Mesendoderm (in vitro differentiated cells): Measurements from ENCODE around the gene NFILZ.
"Not testable (repeated sequence)": the region's sequence is repeated elsewhere in the genome, so short reads cannot be mapped to it uniquely, and the experiment has no call there.

ENCODE experiments used
- DNase-seq: peaks from one replicate; pipeline ENCODE4 v3.0.0; 2013
- H2AK5ac ChIP-seq: 2 replicates; pipeline ENCODE4 v1.6.1; 2013; ENCODE audit warnings: low read length, inconsistent platforms
- H2BK120ac ChIP-seq: 2 replicates; pipeline ENCODE4 v1.6.1; 2013; ENCODE audit warnings: low read depth, mild to moderate bottlenecking, low read length, moderate library complexity, mixed read lengths
- H2BK15ac ChIP-seq: replicated peaks from 2 replicates; pipeline ENCODE4 v1.6.1; 2013; ENCODE audit warnings: low read depth, mild to moderate bottlenecking, moderate library complexity
- H2BK5ac ChIP-seq: 2 replicates; pipeline ENCODE4 v1.6.1; 2013; ENCODE audit warnings: low read length, inconsistent platforms
- H3K18ac ChIP-seq: 2 replicates; pipeline ENCODE4 v1.6.1; 2013; ENCODE audit warnings: mild to moderate bottlenecking, low read length, mixed read lengths
- H3K23ac ChIP-seq: one replicate; pipeline ENCODE4 v1.6.1; 2013; ENCODE audit warnings: low read length
- H3K27ac ChIP-seq: 2 replicates; pipeline ENCODE4 v1.5.1; 2013; ENCODE audit warnings: low read depth, mild to moderate bottlenecking, inconsistent platforms, low read length, moderate library complexity
- H3K27me3 ChIP-seq: 2 replicates; pipeline ENCODE4 v1.6.1; 2013; ENCODE audit warnings: low read length, control low read depth, mild to moderate bottlenecking, inconsistent platforms; ENCODE audit not compliant: insufficient read depth, poor library complexity
- H3K36me3 ChIP-seq: 2 replicates; pipeline ENCODE4 v1.6.1; 2013; ENCODE audit warnings: low read length, inconsistent platforms; ENCODE audit not compliant: control insufficient read depth, insufficient read depth
- H3K4ac ChIP-seq: one replicate; pipeline ENCODE4 v1.6.1; 2013; ENCODE audit warnings: low read depth, mild to moderate bottlenecking, low read length, moderate library complexity
- H3K4me1 ChIP-seq: 2 replicates; pipeline ENCODE4 v1.6.1; 2013; ENCODE audit warnings: low read depth, low read length, inconsistent platforms; ENCODE audit not compliant: control insufficient read depth
- H3K4me2 ChIP-seq: 2 replicates; pipeline ENCODE4 v1.6.1; 2013; ENCODE audit warnings: low read length
- H3K4me3 ChIP-seq: 2 replicates; pipeline ENCODE4 v1.5.1; 2013; ENCODE audit warnings: mild to moderate bottlenecking, low read length
- H3K56ac ChIP-seq: one replicate; pipeline ENCODE4 v1.6.1; 2013; ENCODE audit warnings: low read length
- H3K79me1 ChIP-seq: 2 replicates; pipeline ENCODE4 v1.6.1; 2013; ENCODE audit warnings: low read length, inconsistent platforms
- H3K79me2 ChIP-seq: 2 replicates; pipeline ENCODE4 v1.6.1; 2013; ENCODE audit warnings: mild to moderate bottlenecking, low read length; ENCODE audit not compliant: control insufficient read depth, insufficient read depth
- H3K9ac ChIP-seq: 2 replicates; pipeline ENCODE4 v1.6.1; 2013; ENCODE audit warnings: low read length, inconsistent platforms
- H4K5ac ChIP-seq: one replicate; pipeline ENCODE4 v1.6.1; 2013; ENCODE audit warnings: low read length
- H4K8ac ChIP-seq: one replicate; pipeline ENCODE4 v1.6.1; 2013; ENCODE audit warnings: low read depth, mild to moderate bottlenecking, control low read depth, low read length, moderate library complexity
- whole genome bisulfite sequencing: extraction: QIAGEN DNeasy Blood & Tissue Kit; methylation state at CpG from one replicate; pipeline ENCODE4 v1.1.7; 2013; ENCODE audit warnings: low lambda C conversion rate, missing lambda C conversion rate; ENCODE audit not compliant: insufficient coverage; ENCODE audit errors: extremely low coverage; 5-methylcytosine and 5-hydroxymethylcytosine counted together

The NFILZ gene

DNA sequence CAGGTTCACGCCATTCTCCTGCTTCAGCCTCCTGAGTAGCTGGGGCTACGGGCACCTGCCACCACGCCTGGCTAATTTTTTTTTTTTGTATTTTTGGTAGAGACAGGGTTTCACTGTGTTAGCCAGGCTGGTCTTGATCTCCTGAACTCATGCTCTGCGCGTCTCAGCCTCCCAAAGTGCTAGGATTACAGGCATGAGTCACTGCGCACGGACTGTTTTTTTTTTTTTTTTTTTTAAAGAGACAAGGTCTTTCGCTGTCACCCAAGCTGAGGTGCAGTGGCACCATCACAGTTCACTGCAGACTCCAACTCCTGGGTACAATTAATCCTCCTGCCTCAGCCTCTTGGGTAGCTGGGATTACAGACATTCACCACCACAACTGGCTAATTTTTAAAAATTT, 11.7 kb upstream of the NFILZ start:
- Histone ChIP-seq H3K23ac (no peak overlapping the region), H4K5ac (no peak overlapping the region)
- no CpG with 5 or more reads among the region's 8 CpGs for whole genome bisulfite sequencing

DNA sequence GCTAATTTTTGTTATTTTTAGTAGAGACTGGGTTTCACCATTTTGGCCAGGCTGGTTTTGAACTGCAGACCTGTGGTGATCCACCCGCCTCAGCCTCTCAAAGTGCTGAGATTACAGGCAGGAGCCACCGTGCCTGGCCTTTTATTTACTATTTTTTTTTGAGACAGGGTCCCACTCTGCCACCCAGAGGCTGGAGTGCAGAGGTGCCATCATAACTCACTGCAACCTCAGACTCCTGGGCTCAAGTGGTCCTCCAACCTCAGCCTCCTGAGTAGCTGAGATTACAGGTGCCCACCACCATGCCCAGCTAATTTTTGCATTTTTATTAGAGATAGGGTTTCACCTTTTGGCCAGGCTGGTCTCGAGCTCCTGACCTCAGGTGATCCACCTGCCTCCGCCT, 7.5 kb upstream of the NFILZ start:
- not testable (repeated sequence) for H3K36me3 ChIP-seq, H3K4me2 ChIP-seq, H4K8ac ChIP-seq, H3K23ac ChIP-seq, H2BK120ac ChIP-seq, H3K79me1 ChIP-seq, H2AK5ac ChIP-seq, H3K4me1 ChIP-seq, H2BK15ac ChIP-seq, H3K4me3 ChIP-seq, H3K18ac ChIP-seq, H4K5ac ChIP-seq, H3K27ac ChIP-seq, H3K4ac ChIP-seq, H3K79me2 ChIP-seq, H3K27me3 ChIP-seq, H3K56ac ChIP-seq, H3K9ac ChIP-seq, H2BK5ac ChIP-seq
- peak; percentile 53 for DNase-seq
- no CpG with 5 or more reads among the region's 4 CpGs for WGBS

More for the DNA sequence above, 11.7 kb upstream of the NFILZ start:
- no peaks in the 10 kb centered on the region for H3K79me2 ChIP-seq
- H2BK120ac ChIP-seq, result no peak overlapping the region
- no peak overlapping the region for H3K4ac ChIP-seq
- no peaks in the 10 kb centered on the region for H3K79me1 ChIP-seq
- no peak for DNase-seq
- no peaks in the 10 kb centered on the region for H3K4me1 ChIP-seq
- H2BK5ac ChIP-seq, result no peak overlapping the region
- H3K27me3 ChIP-seq, result no peaks in the 10 kb centered on the region
- no peak overlapping the region for H3K4me2 ChIP-seq
- no peaks in the 10 kb centered on the region for H3K36me3 ChIP-seq
- H3K18ac ChIP-seq, result no peak overlapping the region
- no peak overlapping the region for H4K8ac ChIP-seq
- H3K56ac ChIP-seq, result no peak overlapping the region
- H2AK5ac ChIP-seq, result no peak overlapping the region
- no peak overlapping the region for H3K27ac ChIP-seq
- no peak overlapping the region for H3K4me3 ChIP-seq
- no peak overlapping the region for H2BK15ac ChIP-seq
- H3K9ac ChIP-seq, result no peak overlapping the region

DNA sequence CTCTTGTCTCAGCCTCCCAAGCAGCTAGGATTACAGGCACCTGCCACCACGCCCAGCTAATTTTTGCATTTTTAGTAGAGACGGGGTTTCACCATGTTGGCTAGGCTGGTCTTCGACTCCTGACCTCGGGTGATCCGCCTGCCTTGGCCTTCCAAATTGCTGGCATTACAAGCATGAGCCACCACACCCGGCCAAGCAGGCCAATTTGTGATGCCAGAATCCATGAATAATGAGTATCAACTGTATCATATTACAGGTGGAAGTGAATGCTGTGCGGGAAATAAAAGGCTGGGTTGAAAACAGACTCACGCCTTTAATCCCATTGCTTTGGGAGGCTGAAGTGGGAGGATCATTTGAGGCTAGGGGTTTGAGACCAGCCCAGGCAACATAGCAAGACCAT, 3.6 kb upstream of the NFILZ start:
- DNase-seq, result no peak
- WGBS, result no CpG with 5 or more reads among the region's 8 CpGs

DNA sequence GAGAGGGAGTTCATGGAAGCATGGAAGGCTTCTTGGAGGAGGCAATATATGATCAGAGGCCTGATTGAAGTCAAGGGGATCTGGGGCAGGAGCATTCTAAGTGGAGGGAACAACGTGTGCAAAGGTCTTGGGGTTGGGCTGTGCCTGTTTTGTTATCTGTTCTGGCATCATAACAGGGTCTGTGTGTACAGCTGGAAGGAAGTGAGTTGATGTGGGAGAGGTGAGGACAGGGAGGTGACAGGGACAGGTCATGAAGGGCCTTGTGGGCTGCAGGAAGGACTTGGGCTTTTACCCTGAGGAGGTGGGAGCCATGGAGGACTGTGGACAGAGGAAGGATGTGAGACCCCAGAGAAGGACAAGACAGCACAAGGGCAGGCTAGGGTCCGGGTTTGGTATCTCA, 1.2 kb upstream of the NFILZ start:
- Histone ChIP-seq H4K8ac (no peak overlapping the region), H2BK15ac (no peak overlapping the region), H3K23ac (no peak overlapping the region), H3K27me3 (no peaks in the 10 kb centered on the region), H2AK5ac (no peak overlapping the region), H3K9ac (no peak overlapping the region), H2BK5ac (no peak overlapping the region), H3K4me1 (no peaks in the 10 kb centered on the region), H3K4me3 (no peak overlapping the region), H3K18ac (no peak overlapping the region), H3K79me1 (no peaks in the 10 kb centered on the region), H3K36me3 (no peaks in the 10 kb centered on the region), H2BK120ac (no peak overlapping the region), H3K4ac (no peak overlapping the region), H3K56ac (no peak overlapping the region), H4K5ac (no peak overlapping the region), H3K79me2 (no peaks in the 10 kb centered on the region), H3K4me2 (no peak overlapping the region), H3K27ac (no peak overlapping the region)
- no CpG with 5 or more reads among the region's 2 CpGs for WGBS
- DNase-seq, result no peak

More for the DNA sequence above, 3.6 kb upstream of the NFILZ start:
- H3K27me3 ChIP-seq, result no peaks in the 10 kb centered on the region
- H3K27ac ChIP-seq, result no peak overlapping the region
- no peak overlapping the region for H3K4ac ChIP-seq
- no peaks in the 10 kb centered on the region for H3K79me2 ChIP-seq
- no peaks in the 10 kb centered on the region for H3K36me3 ChIP-seq
- H2BK15ac ChIP-seq, result no peak overlapping the region
- no peak overlapping the region for H3K4me2 ChIP-seq
- H3K9ac ChIP-seq, result no peak overlapping the region
- no peak overlapping the region for H2AK5ac ChIP-seq
- H3K18ac ChIP-seq, result no peak overlapping the region
- no peaks in the 10 kb centered on the region for H3K79me1 ChIP-seq
- H4K8ac ChIP-seq, result no peak overlapping the region
- no peak overlapping the region for H3K56ac ChIP-seq
- no peak overlapping the region for H4K5ac ChIP-seq
- H3K23ac ChIP-seq, result no peak overlapping the region
- no peak overlapping the region for H2BK5ac ChIP-seq
- no peak overlapping the region for H3K4me3 ChIP-seq
- no peaks in the 10 kb centered on the region for H3K4me1 ChIP-seq
- H2BK120ac ChIP-seq, result no peak overlapping the region

DNA sequence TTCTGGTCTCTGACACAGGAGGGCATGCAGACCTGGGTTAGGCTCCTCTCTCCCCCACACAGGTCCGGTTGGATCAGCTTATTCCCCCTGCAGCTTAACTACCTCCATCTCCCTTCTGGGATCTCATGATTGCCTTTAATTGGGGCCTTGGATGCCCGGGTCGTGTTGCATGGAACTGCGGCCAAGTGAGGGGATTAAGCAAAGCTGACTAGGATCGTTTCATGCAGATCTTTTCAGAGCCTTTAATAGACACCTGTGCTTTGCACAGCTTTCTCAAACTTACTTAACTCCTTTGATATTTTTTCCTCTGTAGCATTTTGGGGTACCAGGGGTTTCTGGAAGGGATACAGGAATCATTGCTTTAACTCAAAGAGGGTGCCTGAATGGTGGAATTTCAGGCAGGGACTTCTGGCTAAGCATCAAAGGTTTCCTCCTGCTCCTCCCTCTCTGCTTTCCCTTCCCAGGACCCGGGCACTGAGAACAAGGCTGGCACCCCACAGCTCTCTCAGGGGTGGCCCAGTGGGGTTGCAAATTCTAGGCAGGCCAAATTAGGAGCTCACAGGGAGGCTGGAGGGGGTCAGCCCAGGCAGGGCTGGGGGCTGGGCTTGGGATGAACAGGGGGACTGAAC, 477 bp downstream of the NFILZ start:
- DNase-seq, result no peak
- Histone ChIP-seq H3K4me1 (no peaks in the 10 kb centered on the region), H3K23ac (no peak overlapping the region), H3K4me2 (no peak overlapping the region), H2BK5ac (no peak overlapping the region), H3K79me1 (no peaks in the 10 kb centered on the region), H3K36me3 (no peaks in the 10 kb centered on the region), H3K79me2 (no peaks in the 10 kb centered on the region), H3K27ac (no peak overlapping the region), H4K8ac (no peak overlapping the region), H2BK15ac (no peak overlapping the region), H3K27me3 (no peaks in the 10 kb centered on the region), H3K4me3 (no peak overlapping the region), H3K56ac (no peak overlapping the region), H4K5ac (no peak overlapping the region), H3K4ac (no peak overlapping the region), H3K18ac (no peak overlapping the region), H3K9ac (no peak overlapping the region), H2BK120ac (no peak overlapping the region), H2AK5ac (no peak overlapping the region)
- WGBS, result no CpG with 5 or more reads among the region's 6 CpGs

DNA sequence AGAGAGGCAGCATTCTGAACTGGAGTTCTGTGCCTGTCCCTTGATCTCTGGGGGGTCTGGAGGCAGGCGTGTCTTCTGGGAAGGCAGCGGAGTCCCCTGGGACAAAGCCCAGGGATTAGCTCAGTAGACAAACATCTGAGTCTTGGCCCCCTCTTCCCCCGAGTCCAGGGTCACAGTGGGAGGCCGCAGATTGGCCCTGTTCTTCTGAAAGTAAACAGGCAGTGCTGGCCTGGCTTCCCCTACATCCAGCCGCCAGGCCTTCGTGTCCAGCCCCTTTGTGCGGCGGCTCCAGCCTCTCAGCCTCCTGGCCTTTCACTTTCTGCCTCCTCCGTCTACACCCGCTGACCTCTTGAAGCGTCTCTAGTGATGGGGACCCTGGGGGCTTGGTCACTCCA, 989 bp downstream of the NFILZ start:
- H2BK5ac ChIP-seq, result no peak overlapping the region
- no peak overlapping the region for H4K5ac ChIP-seq
- no CpG with 5 or more reads among the region's 11 CpGs for WGBS
- no peak overlapping the region for H3K4me3 ChIP-seq
- no peak overlapping the region for H3K27ac ChIP-seq
- no peak overlapping the region for H4K8ac ChIP-seq
- no peak overlapping the region for H3K9ac ChIP-seq
- H3K4me2 ChIP-seq, result no peak overlapping the region
- H3K4ac ChIP-seq, result no peak overlapping the region
- no peak overlapping the region for H2BK15ac ChIP-seq
- H3K27me3 ChIP-seq, result no peaks in the 10 kb centered on the region
- no peak overlapping the region for H3K18ac ChIP-seq
- H2BK120ac ChIP-seq, result no peak overlapping the region
- H2AK5ac ChIP-seq, result no peak overlapping the region
- no peaks in the 10 kb centered on the region for H3K79me2 ChIP-seq
- H3K23ac ChIP-seq, result no peak overlapping the region
- H3K36me3 ChIP-seq, result no peaks in the 10 kb centered on the region
- H3K56ac ChIP-seq, result no peak overlapping the region
- H3K4me1 ChIP-seq, result no peaks in the 10 kb centered on the region
- peak; percentile 53 for DNase-seq
- H3K79me1 ChIP-seq, result no peaks in the 10 kb centered on the region
